Activated effector memory CD4-positive, alpha-beta T cell treated with Interleukin-2 at 50 U/mL for 16 hours (primary cell): ENCODE measurements around the gene CMTM4.
"Not testable (repeated sequence)": the region's sequence is repeated elsewhere in the genome, so short reads cannot be mapped to it uniquely, and the experiment has no call there.

Source experiments
- DNase-seq: peaks from one replicate; pipeline ENCODE4 v3.0.0-alpha.2; 2020

Gene CMTM4

GRCh38 chr16:66703406-66704215 is 7.1 kb upstream of the CMTM4 start:
- DNase-seq: no peak

GRCh38 chr16:66701516-66701915 is 5.0 kb upstream of the CMTM4 start:
- no peak for DNase-seq

DNA sequence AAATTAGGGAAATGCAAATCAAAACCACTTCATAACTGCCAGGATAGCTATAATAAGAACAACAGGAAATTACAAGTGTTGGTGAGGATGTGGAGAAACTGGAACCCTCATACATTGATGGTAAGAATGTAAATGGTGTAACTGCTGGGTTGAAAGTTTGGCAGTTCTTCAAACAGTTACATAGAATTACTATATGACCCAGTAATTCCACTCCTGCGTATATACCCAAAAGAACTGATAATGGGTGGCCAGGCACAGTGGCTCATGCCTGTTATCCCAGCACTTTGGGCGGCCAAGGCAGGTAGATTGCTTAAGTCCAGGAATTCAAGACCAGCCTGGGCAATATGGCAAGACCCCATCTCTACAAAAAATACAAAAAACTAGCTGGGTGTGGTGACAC is 4.5 kb upstream of the CMTM4 start:
- no peak for DNase-seq

DNA sequence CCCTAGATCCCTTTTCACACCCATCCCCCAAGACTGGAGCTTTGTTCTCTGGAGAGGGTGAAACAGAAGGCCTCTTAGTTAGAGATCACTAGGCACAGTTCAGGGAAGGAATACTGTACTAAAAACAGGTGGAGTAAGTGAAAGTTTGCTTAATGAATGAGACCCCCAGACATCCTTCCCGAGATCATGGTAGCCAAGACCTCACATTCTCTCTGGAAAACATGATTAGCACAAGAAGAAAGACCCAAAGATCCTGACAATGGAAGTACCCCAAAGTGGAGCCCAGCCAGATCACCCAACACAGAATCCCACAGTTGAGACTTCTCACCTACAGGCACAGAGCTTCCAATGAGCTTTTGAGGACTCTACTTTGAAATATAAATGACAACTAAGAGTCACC is 3.4 kb upstream of the CMTM4 start:
- DNase-seq: no peak

GRCh38 chr16:66698046-66698445 is 1.5 kb upstream of the CMTM4 start:
- no peak for DNase-seq

GRCh38 chr16:66695935-66696668 is 441 bp downstream of the CMTM4 start:
- no peak for DNase-seq

GRCh38 chr16:66695471-66695934 is 1.0 kb downstream of the CMTM4 start:
- DNase-seq: no peak

GRCh38 chr16:66693149-66693548 is 3.4 kb downstream of the CMTM4 start:
- no peak for DNase-seq

GRCh38 chr16:66692341-66692740 is 4.2 kb downstream of the CMTM4 start:
- no peak for DNase-seq

DNA sequence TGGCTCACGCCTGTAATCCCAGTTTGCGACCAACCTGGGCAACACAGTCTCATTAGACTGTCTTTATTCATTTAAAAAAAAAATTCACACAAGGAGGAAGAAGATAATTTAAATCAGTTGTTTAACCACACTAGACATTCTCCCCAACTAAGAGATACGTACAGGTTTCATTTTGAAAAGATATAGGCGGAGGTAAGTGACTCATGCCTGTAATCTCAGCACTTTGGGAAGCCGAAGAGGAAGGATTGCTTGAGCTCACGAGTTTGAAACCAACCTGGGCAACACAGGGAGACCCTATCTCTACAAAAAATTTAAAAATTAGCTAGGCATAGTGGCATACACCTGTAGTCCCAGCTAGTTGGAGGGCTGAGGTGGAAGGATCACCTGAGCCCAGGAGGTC is 5.3 kb downstream of the CMTM4 start:
- no peak for DNase-seq

DNA sequence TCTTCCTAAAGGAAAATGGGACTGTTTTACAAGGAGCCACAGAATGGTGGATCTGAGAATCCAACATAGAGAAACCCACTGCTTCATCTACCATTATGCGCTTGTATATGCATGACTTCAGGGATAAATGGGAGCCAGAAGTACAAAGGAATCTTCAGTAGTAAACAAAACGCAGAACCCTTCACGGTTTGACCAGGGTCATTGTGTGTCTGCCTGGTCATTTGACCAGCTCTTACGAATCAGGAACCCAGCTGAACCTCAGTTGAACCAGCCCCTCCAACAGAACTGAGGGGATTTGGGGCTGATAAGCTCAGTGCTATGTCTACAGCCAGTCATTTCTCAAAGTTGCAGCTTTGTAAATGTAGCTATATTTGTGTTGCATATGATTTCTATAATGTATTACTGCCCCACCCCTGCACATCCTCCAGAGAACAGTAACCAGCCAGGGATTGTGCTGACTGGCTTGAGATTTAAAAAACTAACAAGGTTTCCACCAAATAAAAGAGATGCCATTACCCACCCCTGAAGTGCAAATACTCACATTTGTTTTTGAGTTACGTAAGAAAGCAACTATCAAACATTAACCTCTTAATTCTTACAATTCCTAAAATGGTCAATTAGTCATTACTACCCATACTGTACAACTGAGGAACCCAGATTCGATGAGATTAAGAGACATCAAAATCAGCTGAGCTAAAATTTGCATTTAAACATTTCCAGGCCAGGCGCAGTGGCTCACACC is 6.3 kb downstream of the CMTM4 start:
- no peak for DNase-seq

DNA sequence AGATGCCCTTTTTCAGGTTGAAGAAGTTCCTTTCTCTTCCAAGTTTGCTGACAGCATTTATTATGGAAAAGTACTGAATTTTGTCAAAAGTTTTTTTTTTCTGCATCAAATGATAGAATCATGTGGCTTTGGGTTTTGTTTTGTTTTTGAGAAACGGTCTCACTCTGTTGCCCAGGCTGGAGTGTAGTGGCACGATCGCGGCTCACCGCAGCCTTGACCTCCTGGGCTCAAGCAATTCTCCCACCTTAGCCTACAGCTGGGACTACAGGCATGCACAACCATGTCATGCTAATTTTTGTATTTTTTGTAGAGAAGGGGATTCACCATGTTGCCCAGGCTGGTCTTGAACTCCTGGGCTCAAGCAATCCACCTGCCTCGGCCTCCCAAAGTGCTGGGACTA is 7.3 kb downstream of the CMTM4 start:
- no peak for DNase-seq

GRCh38 chr16:66687906-66688625 is 8.5 kb downstream of the CMTM4 start:
- no peak for DNase-seq

- DNase-seq: not testable (repeated sequence)
Observed at GRCh38 chr16:66685501-66686115, 10.9 kb downstream of the CMTM4 start.

DNA sequence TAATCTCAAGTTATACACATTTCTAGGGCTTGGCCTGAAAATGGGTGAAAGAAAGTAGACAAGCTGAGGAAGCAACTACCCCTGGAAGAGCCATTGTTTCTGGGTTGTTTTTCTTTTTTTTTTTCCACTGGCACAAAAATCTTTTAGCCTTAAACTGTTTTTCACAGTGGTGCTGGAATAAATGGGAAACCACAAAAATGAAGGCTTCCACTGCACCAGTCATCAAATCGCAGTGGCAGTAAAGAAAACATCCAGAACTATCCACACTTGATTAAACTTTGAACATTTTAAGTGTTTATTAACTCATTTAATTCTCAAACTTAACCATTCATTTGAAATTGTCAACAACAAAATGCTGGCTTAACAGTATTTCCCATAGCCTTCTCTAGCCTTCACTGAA is 14.3 kb downstream of the CMTM4 start:
- DNase-seq: no peak

DNA sequence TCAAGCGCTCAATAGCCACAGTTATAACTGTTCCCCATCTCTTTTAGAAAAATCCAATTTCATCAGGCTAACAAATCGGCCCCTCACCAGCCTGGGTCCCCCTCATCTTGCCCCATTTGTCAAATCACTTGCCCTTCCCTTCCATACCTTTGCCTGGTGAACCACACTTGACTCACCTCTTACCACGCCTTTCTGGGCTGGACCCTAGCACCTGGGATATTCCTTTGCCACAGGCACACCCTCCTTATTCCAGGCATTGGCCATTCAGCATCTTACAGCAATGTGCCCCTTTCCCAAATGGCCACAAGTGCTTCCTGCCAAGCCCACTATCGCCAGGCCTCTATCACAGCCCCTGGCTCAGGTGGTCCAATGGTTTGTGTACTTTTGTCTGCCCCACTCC is 14.9 kb downstream of the CMTM4 start:
- DNase-seq: no peak

GRCh38 chr16:66678337-66678736 is 18.2 kb downstream of the CMTM4 start:
- no peak for DNase-seq

GRCh38 chr16:66677836-66678235 is 18.7 kb downstream of the CMTM4 start:
- DNase-seq: no peak

DNA sequence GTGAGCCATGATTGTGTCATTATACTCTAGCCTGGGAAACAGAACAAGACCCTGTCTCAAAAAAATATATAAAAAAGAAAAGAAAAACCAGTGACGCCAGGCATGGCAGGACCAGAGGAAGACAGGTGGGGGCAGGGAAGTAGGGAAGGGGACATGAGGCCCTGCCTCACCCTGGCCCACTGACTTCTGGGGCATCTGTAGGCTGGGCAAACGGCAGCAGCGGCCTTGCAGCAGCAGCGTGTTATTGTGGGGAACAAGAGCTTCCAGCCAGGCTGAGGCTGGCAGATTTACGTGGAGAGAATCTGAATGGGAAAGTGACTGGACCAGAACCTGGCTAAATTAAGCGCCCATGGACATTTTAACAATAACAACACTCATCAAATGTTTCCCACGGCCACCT is 19.4 kb downstream of the CMTM4 start:
- DNase-seq: no peak

- no peak for DNase-seq
Observed at GRCh38 chr16:66676599-66676998, 19.9 kb downstream of the CMTM4 start.

DNA sequence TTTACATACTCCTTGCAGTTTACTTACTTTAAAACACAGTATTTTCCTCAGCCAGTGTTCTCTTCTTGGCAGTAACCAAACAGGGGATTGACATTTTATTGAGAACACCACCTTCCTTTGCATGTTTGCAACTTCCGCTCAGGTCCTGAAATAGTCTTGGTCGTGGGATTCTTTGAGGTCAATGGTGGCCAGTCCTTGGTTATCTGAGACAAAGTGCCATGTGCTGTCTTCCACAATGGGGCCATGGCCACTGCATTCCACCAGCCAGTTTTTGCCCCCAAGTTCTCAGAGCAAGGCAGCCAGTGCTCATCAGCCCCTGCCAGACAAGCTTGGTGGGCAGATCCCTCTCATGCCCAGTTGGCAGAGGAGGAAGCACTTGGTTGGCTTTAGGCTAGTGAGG is 22.9 kb downstream of the CMTM4 start:
- DNase-seq: no peak

DNA sequence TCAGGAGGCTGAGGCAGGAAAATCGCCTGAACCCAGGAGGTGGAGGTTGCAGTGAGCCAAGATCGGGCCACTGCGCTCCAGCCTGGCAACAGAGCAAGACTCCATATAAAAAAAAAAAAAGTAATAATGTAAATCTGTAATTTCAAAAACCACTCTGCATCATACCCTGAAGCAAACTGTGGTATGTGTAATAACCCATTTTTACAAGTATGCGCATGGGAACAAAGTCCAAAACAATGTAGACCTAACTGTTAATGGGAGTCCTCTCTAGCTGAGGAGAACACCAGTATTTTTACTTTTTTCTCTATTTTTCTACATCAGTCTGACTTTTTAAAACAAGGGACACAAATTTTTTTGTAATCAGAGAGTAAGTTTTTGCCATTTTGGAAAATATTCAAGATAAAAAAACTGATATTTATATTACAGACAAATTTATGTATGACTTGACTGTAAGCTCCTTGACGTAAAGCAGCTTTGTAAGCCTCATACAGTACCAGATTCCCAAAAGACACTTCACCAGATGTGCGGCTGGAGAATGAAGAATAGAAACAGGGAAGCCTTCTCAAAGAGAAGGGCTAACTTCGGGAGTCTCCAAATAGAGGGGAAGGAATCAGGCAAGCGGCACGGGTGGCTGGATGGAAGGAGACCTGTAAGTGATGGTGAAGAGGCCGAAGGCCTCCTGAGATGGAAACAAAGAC is 25.7 kb downstream of the CMTM4 start:
- no peak for DNase-seq
